Endothelial cell of umbilical vein (primary cell): ENCODE measurements around the gene PMFBP1. TPM values are rescaled to one million over a fixed set of nuclear protein-coding genes. Genes with fewer than 3 reads are reported as not detected.

Source experiments
- BruUV-seq: library from RNA; stranded (reverse); fragments of 400-500 nt; replicated peaks from 2 replicates; lab custom pipeline; 2021; lab: Mats Ljungman, UMichigan
- CTCF ChIA-PET: fragments of 300-600, 350-600 bp; sonication (Branson Sonifier 250); formaldehyde crosslinking; loops from one replicate; lab custom pipeline; 2021; ENCODE audit warnings: antibody characterized with exemption, inconsistent platforms; lab: Charles Lee
- POLR2A ChIA-PET: fragments of 300-600, 350-600 bp; sonication (Branson Sonifier 250); formaldehyde crosslinking; loops from one replicate; lab custom pipeline; 2021; ENCODE audit warnings: antibody characterized with exemption, inconsistent platforms; lab: Charles Lee
- DNase-seq: peaks from one replicate; pipeline ENCODE4 v3.0.0-alpha.2; 2011; ENCODE audit warnings: low read depth, low spot score
- FAIRE-seq: peaks from 2 replicates; lab custom pipeline; 2011; peaks lifted over from hg19 to GRCh38; lab: Jason Lieb, UNC
- H2AFZ ChIP-seq: 2 replicates; pipeline ENCODE4 v1.6.0; 2012; ENCODE audit warnings: low read depth, low read length, control low read depth, inconsistent platforms
- H3K27ac ChIP-seq: 2 replicates; pipeline ENCODE4 v1.5.1; 2011; ENCODE audit warnings: low read depth, mild to moderate bottlenecking, control low read depth, low read length, moderate library complexity; ENCODE audit not compliant: insufficient read depth
- H3K27me3 ChIP-seq, 2 experiments: 2 replicates each; pipeline versions ENCODE4 v1.6.0 to v1.6.1; 2011; ENCODE audit warnings: low read length in 2 of 2, mixed read lengths in 1 of 2; ENCODE audit not compliant: control insufficient read depth in 2 of 2, insufficient read depth in 2 of 2
- H3K36me3 ChIP-seq, 2 experiments: 2 replicates in 1 of 2; 3 replicates in 1 of 2; pipeline ENCODE4 v1.5.1; 2011; ENCODE audit warnings: low read length in 2 of 2, mild to moderate bottlenecking in 1 of 2, moderate library complexity in 1 of 2; ENCODE audit not compliant: control insufficient read depth in 2 of 2, insufficient read depth in 2 of 2; ENCODE audit errors: extremely low read depth in 1 of 2
- H3K4me1 ChIP-seq: 3 replicates; pipeline ENCODE4 v1.5.1; 2011; ENCODE audit warnings: mild to moderate bottlenecking, low read length; ENCODE audit not compliant: control insufficient read depth, insufficient read depth; ENCODE audit errors: extremely low read depth
- H3K4me2 ChIP-seq: 2 replicates; pipeline ENCODE4 v1.6.1; 2011; ENCODE audit warnings: low read length, control low read depth, mixed read lengths; ENCODE audit not compliant: insufficient read depth
- H3K4me3 ChIP-seq, 3 experiments: fragments of 200-600 bp in 1 of 3; sonication (generic), shearing (Covaris generic) in 1 of 3; replicated peaks in 1 of 3; 2 replicates each; pipeline ENCODE4 v1.5.1; 2011 to 2016; ENCODE audit warnings: control low read depth in 3 of 3, low read length in 3 of 3, mild to moderate bottlenecking in 2 of 3, inconsistent platforms in 1 of 3, low read depth in 1 of 3, moderate library complexity in 1 of 3; ENCODE audit not compliant: insufficient read depth in 1 of 3
- H3K79me2 ChIP-seq: 2 replicates; pipeline ENCODE4 v1.6.0; 2012; ENCODE audit warnings: low read length, inconsistent platforms; ENCODE audit not compliant: control insufficient read depth, insufficient read depth
- H3K9ac ChIP-seq: replicated peaks from 2 replicates; pipeline ENCODE3; 2011; ENCODE audit warnings: low read length, control low read depth; ENCODE audit not compliant: insufficient read depth; ENCODE audit errors: extremely low read depth
- H3K9me1 ChIP-seq: replicated peaks from 3 replicates; pipeline ENCODE4 v1.6.0; 2011; ENCODE audit warnings: mild to moderate bottlenecking, low read length; ENCODE audit not compliant: control insufficient read depth, insufficient read depth; ENCODE audit errors: extremely low read depth
- H3K9me3 ChIP-seq: replicated peaks from 2 replicates; pipeline ENCODE4 v1.5.1; 2012; ENCODE audit warnings: low read length, inconsistent platforms; ENCODE audit not compliant: control insufficient read depth, insufficient read depth
- H4K20me1 ChIP-seq: replicated peaks from 2 replicates; pipeline ENCODE3; 2011; ENCODE audit warnings: mild to moderate bottlenecking, low read length; ENCODE audit not compliant: control insufficient read depth, insufficient read depth; ENCODE audit errors: extremely low read depth
- EZH2 ChIP-seq: IDR thresholded peaks from 2 replicates; pipeline ENCODE4 v1.6.1; 2012; ENCODE audit warnings: borderline replicate concordance, low read depth, mild to moderate bottlenecking, moderate library complexity, low read length, inconsistent platforms; ENCODE audit not compliant: severe bottlenecking
- FOS ChIP-seq: IDR thresholded peaks from 2 replicates; pipeline ENCODE4 v1.6.1; 2011; ENCODE audit warnings: mild to moderate bottlenecking, low read length, moderate library complexity, borderline replicate concordance; ENCODE audit not compliant: insufficient read depth
- GATA2 ChIP-seq: IDR thresholded peaks from 2 replicates; pipeline ENCODE4 v1.7.0; 2011; ENCODE audit warnings: low read depth, mild to moderate bottlenecking, moderate library complexity, mixed read lengths, low read length; ENCODE audit not compliant: insufficient read length, insufficient read depth
- JUN ChIP-seq: IDR thresholded peaks from 2 replicates; pipeline ENCODE4 v1.6.1; 2011; ENCODE audit warnings: borderline replicate concordance, low read depth; ENCODE audit not compliant: insufficient read length, insufficient read depth
- MYC ChIP-seq: IDR thresholded peaks from one replicate; pipeline ENCODE4 v1.6.1; 2011; ENCODE audit warnings: mild to moderate bottlenecking, low read depth, low read length
- POLR2A ChIP-seq: IDR thresholded peaks from 2 replicates; pipeline ENCODE4 v1.6.1; 2012; ENCODE audit warnings: low read depth, mild to moderate bottlenecking, control low read depth, low read length
- POLR2AphosphoS5 ChIP-seq: IDR thresholded peaks from 2 replicates; pipeline ENCODE4 v1.6.1; 2012; ENCODE audit warnings: low read depth, mild to moderate bottlenecking, control low read depth, low read length, moderate library complexity; ENCODE audit not compliant: insufficient read depth
- dilution Hi-C: fragments of 300-500 bp; cut with MboI; formaldehyde crosslinking; loops from one replicate; pipeline ENCODE4 v1.15.0; 2019; ENCODE audit warnings: low sequenced_read_pairs; ENCODE audit not compliant: extremely low pct_ligation_motif_present
- intact Hi-C: fragments of 100-400 bp; cut with micrococcal nuclease; formaldehyde crosslinking; loops from one replicate; pipeline ENCODE4 v1.10.0; 2022
- polyA plus RNA-seq, 4 experiments: library from polyadenylated mRNA; depleted of rRNA in 3 of 4; stranded (reverse) in 3 of 4; unstranded in 1 of 4; fragments of >200 nt; gene quantifications; 2 replicates each; pipeline versions ENCODE4 v1.2.1 to v1.2.3, GENCODE V29; 2011 to 2012; ENCODE audit warnings: missing spikeins in 1 of 4
- total RNA-seq: library from RNA; stranded (reverse); gene quantifications from 2 replicates; pipeline ENCODE4 v1.2.3, GENCODE V29; 2021
- TF ChIP-seq, protein P1 (sequence below), 2 donors: IDR thresholded peaks; 1 replicate in 1 of 2; 2 replicates in 1 of 2; pipeline ENCODE4 v1.5.1; 2011; ENCODE audit warnings: low read length in 2 of 2, mild to moderate bottlenecking in 2 of 2, moderate library complexity in 2 of 2, control low read depth in 1 of 2, inconsistent platforms in 1 of 2, low read depth in 1 of 2; ENCODE audit not compliant: insufficient read depth in 1 of 2; ENCODE audit errors: extremely low read depth in 1 of 2

Gene PMFBP1
- total and polyA plus RNA-seq, 2 donors (not counting 3 experiments of a cell fraction or from before 2014, with no cell fraction given), result 0.12 to 0.42 TPM

DNA sequence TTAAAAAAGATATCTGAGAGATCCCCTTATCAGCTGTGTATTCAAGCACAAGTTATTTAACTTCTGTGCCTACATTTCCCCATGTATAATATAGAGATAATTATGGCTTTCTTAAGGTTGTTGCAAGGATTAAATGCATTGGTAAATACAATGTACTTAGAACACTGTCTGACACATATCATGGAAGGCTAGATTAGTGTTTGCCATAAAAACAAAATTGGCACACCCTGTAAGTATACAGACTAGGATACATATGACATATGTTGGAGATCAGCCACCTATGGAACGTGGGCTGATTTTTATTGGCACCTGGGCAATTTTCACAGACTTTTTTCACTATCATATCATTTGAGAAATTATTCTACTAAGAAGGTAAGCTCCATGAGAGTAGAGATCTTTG, 2.2 kb downstream of the PMFBP1 start:
- intact Hi-C loops (no loop called here), dilution Hi-C loops (no loop called here)
- POLR2A ChIA-PET, result no interaction called here
- Histone ChIP-seq H3K4me3 (no peak overlapping the region), H3K9me3 (no peaks in the 10 kb centered on the region), H3K9me1 (no peaks in the 10 kb centered on the region), H3K79me2 (no peaks in the 10 kb centered on the region), H3K9ac (no peak overlapping the region), H3K4me2 (no peak overlapping the region), H3K27ac (no peak overlapping the region), H4K20me1 (no peaks in the 10 kb centered on the region), H2AFZ (no peak overlapping the region), H3K4me1 (peaks cover 4% of the 10 kb centered on the region), H3K27me3 (peaks cover 0 to 3% of the 10 kb centered on the region in 2 experiments), H3K36me3 (no peaks in the 10 kb centered on the region)
- DNase-seq, result no peak
- no TSS peak for BruUV-seq
- TF ChIP-seq FOS, result no peak
- no peak for TF ChIP-seq MYC
- TF ChIP-seq, protein P1, sequence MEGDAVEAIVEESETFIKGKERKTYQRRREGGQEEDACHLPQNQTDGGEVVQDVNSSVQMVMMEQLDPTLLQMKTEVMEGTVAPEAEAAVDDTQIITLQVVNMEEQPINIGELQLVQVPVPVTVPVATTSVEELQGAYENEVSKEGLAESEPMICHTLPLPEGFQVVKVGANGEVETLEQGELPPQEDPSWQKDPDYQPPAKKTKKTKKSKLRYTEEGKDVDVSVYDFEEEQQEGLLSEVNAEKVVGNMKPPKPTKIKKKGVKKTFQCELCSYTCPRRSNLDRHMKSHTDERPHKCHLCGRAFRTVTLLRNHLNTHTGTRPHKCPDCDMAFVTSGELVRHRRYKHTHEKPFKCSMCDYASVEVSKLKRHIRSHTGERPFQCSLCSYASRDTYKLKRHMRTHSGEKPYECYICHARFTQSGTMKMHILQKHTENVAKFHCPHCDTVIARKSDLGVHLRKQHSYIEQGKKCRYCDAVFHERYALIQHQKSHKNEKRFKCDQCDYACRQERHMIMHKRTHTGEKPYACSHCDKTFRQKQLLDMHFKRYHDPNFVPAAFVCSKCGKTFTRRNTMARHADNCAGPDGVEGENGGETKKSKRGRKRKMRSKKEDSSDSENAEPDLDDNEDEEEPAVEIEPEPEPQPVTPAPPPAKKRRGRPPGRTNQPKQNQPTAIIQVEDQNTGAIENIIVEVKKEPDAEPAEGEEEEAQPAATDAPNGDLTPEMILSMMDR (IDR thresholded peaks at IDR 0.05; ENCODE audit: extremely low read depth in 1 of 2, insufficient read depth in 1 of 2, low read depth in 1 of 2, low read length in 2 of 2), result no peak
- no peak for TF ChIP-seq POLR2A
- no peak for TF ChIP-seq JUN
- TF ChIP-seq EZH2, result no peak
- no peak for TF ChIP-seq POLR2AphosphoS5
- TF ChIP-seq GATA2, result no peak
- FAIRE-seq, result no peak
- CTCF ChIA-PET, result no interaction called here
